NCI-H524 (cell line): ENCODE results near the gene TEAD4.
"Not testable (repeated sequence)": the region's sequence is repeated elsewhere in the genome, so short reads cannot be mapped to it uniquely, and the experiment has no call there.

Experiments
- DNase-seq, 2 experiments: peaks; one replicate each; lab custom pipeline; 2025; lab: John Stamatoyannopoulos, UW

Gene TEAD4

DNA sequence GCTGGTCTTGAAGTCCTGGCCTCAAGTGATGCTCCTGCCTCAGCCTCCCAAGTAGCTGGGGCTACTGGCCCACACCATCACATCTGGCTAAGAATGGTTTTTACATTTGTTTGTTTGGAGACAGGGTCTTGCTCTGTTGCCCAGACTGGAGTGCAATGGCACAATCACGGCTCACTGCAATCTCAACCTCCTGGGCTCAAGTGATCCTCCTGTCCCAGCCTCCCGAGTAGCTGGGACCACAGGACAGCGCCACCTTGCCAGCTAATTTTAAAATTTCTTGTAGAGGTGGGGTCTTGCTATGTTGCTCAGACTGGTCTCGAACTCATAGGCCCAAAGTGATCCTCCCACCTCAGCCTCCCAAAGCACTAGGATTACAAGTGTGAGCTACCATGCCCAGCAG, 89.3 kb downstream of the TEAD4 start:
- no peak for DNase-seq

- DNase-seq, result no peak
Observed at GRCh38 chr12:3049176-3049575, 90.0 kb downstream of the TEAD4 start.

DNA sequence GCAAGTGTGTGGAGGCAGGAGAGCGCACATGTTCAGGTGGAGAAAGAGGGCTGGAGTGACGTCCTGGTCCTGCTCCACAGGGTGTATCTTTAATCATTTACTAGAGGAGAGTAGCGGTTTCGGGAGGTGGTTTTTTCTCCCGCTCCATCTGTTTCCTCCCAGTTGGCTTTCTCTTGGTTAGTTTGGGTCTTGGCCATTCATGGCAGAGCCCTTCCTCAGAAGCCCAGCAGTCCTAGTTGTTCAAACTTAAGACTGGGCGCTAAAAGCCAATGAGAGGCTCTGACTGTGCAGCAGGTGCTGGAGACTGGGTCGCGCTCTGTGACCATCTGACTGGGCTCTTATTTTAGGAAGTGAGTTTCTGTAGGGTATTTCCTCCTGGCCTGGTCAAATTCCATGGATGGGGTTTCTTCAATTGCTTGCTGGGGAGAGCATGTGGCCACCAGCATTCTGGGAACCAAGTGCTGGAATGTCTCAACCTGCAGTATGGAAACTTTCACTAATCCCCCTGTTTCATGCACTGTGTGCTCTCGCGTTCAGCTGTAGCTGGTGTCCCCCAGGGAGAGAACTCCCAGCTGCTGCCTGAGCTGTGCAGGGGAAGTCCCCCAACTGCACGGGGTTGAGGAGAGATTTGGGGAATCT, 90.5 kb downstream of the TEAD4 start:
- peak in 1 of 2 experiments; percentile 32 for DNase-seq

DNA sequence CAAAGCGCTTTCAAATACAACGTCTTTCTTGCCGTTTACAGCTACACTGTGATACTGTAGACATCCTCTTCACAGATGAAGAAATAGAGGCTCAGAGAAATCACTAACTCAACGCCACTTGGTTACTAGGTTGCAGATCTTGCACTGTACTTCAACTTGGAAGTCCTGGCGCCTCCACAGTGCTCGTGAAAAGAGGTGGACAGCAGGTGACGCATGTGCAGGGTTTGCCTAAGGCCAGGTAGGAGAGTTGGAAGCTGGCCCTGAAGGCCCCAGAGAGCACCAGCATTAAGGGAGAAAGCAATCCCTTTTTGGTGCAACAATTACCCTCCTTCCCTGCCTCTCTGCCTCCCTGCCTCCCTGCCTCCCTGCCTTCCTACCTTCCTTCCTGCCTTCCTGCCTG, 95.2 kb downstream of the TEAD4 start:
- no peak for DNase-seq

GRCh38 chr12:3055026-3055703, 96.0 kb downstream of the TEAD4 start:
- DNase-seq, result no peak

- DNase-seq, result no peak
Observed at GRCh38 chr12:3055704-3056467, 96.7 kb downstream of the TEAD4 start.

GRCh38 chr12:3061059-3061458, 101.9 kb downstream of the TEAD4 start:
- peak; percentile 53 to 73 for DNase-seq

- no peak for DNase-seq
Observed at GRCh38 chr12:3061501-3062215, 102.5 kb downstream of the TEAD4 start.

GRCh38 chr12:3065300-3065699, 106.1 kb downstream of the TEAD4 start:
- no peak for DNase-seq

DNA sequence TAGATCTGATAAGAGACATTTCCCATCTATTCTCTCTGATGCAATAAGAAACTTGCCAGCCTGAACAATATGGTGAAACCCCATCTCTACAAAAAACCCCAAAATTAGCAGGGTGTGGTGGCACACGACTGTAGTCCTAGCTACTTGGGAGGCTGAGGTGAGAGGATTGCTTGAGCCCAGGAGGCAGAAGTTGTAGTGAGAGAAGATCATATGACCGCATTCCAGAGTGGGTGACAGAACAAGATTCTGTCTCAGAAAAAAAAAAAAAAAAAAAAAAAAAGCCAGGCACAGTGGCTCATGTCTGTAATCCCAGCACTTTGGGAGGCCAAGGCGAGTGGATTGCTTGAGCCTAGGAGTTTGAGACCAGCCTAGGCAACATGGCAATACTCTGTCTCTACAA, 106.6 kb downstream of the TEAD4 start:
- DNase-seq, result not testable (repeated sequence)

GRCh38 chr12:3069714-3070113, 110.5 kb downstream of the TEAD4 start:
- DNase-seq, result no peak

GRCh38 chr12:3071107-3071506, 111.9 kb downstream of the TEAD4 start:
- no peak for DNase-seq

GRCh38 chr12:3071710-3072109, 112.5 kb downstream of the TEAD4 start:
- DNase-seq, result no peak

- peak; percentile 43 to 82 for DNase-seq
Observed at GRCh38 chr12:3073438-3074250, 114.4 kb downstream of the TEAD4 start.

GRCh38 chr12:3075315-3075714, 116.1 kb downstream of the TEAD4 start:
- DNase-seq, result no peak

DNA sequence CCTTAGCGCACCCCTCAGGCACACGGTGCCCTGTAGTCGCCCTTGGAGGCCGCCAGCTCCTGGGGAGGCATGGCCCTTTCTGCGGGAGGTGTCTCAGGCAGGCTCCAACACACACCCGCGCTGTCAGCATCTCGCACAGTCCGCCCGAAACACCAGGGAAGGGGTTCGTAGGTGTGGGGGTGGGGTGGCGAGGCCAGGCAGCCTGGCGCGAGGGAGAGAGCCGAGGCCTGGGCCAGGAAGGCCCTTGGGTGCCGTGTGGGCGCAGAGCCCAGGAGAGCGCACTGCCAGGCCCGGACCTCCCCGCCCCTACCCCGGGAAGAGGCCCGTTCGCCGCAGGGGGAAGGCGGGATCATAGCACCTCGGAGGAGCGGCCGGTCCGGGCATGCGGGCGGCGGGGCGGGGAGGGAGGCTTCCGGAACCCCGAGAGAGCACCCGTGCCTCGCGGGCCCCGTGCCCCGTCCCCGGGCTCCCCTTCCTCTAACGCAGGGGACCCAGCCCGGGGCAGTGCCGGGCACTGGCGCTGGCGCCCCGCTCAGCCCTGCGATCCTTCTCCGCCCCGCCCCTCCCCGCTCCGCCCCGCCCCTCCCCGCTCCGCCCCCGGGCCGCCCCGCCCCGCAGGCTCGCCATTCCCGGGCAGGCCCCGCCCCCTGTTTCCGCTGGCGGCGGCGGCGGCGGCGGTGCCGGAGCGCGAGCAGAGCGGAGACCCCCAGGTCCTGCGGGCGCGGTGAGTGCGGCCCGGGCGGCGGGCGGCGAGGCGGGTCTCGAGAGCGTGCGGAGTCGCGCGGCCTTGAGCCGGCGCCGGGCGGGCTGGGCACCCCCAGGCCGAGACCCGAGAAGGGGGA, 117.8 kb downstream of the TEAD4 start, which contains the start of gene TSPAN9:
TSS of gene TSPAN9 (plus strand) at position 650 of the 842 bp plus-strand sequence. CDS start 123,815 bp downstream, outside the sequence.
- peak in 1 of 2 experiments; percentile 26 for DNase-seq

- DNase-seq, result no peak
Observed at GRCh38 chr12:3077572-3078081, 118.4 kb downstream of the TEAD4 start.

DNA sequence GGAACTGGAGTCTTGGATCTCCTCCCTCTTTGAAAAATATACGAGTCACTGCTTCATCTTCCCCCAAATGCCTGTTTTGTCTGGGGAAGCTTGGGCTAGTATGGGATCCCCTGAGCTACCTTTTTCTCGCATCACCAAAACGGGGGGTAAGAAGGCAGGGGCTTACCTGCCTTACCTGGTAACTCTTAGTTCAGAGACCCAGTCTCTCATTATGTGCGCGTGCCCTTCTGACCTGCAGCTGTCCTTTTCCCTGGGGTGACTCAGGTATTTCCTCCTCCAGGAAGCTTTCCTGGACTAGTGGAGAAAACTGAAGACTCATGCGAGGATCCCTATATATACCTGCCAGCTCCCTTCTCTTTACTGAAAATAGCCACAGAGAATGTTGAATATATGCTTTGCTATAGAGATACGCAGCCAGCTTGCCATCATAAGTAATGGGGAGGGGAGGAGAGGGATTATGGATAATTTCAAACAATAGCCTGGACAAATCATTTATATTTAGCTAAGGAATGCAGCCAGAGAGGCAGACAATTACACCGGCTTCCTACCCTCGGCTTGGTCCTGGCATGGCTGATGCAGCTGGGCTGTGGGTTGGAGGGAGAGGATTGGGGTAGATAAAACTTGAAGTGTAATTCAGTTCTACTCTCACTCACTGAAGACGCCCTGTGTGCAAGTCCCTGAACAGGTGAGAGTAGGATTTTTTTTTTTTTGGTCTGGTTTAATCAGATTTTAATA, 119.1 kb downstream of the TEAD4 start:
- no peak for DNase-seq

GRCh38 chr12:3081091-3081490, 121.9 kb downstream of the TEAD4 start:
- peak in 1 of 2 experiments; percentile 4 for DNase-seq
